ENCODE data around the gene IMMT. TPM values are rescaled to one million over a fixed set of nuclear protein-coding genes. Genes with fewer than 3 reads are reported as not detected.

Gene IMMT
- total and polyA plus RNA-seq, 2 donors (not counting 1 experiment from before 2014, with no cell fraction given): 23.5 to 66.0 TPM

GRCh38 chr2:86136141-86136540, 59.1 kb downstream of the IMMT start:
- Histone ChIP-seq H3K9me3 (ENCODE audit: control extremely low read depth in 1 of 3, control insufficient read depth in 2 of 3, insufficient read depth in 1 of 3, low read length in 2 of 3) (no peaks in the 10 kb centered on the region), H2AFZ (ENCODE audit: insufficient read depth, low read depth, low read length, poor library complexity, severe bottlenecking) (no peak overlapping the region), H3K27me3 (replicated peaks in 1 of 4; ENCODE audit: control extremely low read depth in 1 of 4, control insufficient read depth in 3 of 4, insufficient read depth in 4 of 4, low read length in 3 of 4) (no peaks in the 10 kb centered on the region), H3K9ac (ENCODE audit: low read length) (no peak overlapping the region), H3K27ac (ENCODE audit: low read length in 2 of 2) (no peak overlapping the region), H3K79me2 (ENCODE audit: control insufficient read depth, insufficient read depth, low read length) (no peaks in the 10 kb centered on the region), H3K36me3 (replicated peaks in 1 of 2; ENCODE audit: control extremely low read depth in 1 of 2, control insufficient read depth in 1 of 2, extremely low read depth in 1 of 2, insufficient read depth in 2 of 2, low read length in 1 of 2) (peaks cover 17 to 92% of the 10 kb centered on the region in 2 experiments), H3K4me2 (replicated peaks; ENCODE audit: low read depth, low read length, poor library complexity, severe bottlenecking) (no peak overlapping the region), H4K20me1 (ENCODE audit: control insufficient read depth, insufficient read depth, low read length, poor library complexity, severe bottlenecking) (no peaks in the 10 kb centered on the region), H3K4me3 (ENCODE audit: control extremely low read depth in 1 of 5, extremely low read depth in 1 of 5, insufficient read depth in 1 of 5, low read depth in 2 of 5, low read length in 4 of 5) (no peak overlapping the region), H3K4me1 (ENCODE audit: control insufficient read depth in 2 of 2, insufficient read depth in 2 of 2, low read length in 2 of 2) (no peaks in the 10 kb centered on the region)
- 91% methylated on average over 2 of the region's 2 CpGs for WGBS (ENCODE audit: insufficient coverage)
- H3K9me3 Mint-ChIP-seq (ENCODE audit: insufficient read depth): no peaks in the 10 kb centered on the region
- POLR2A ChIA-PET: no interaction called here
- DNase-seq (no peak), ATAC-seq (ENCODE audit: low read depth) (no peak)
- CTCF ChIA-PET: no interaction called here
- no peak overlapping the region for H3K27ac Mint-ChIP-seq
- H3K4me1 Mint-ChIP-seq: no peaks in the 10 kb centered on the region
- intact Hi-C loops (cut with micrococcal nuclease): no loop called here
- no peaks in the 10 kb centered on the region for H3K27me3 Mint-ChIP-seq
- no peak overlapping the region for H3K4me3 Mint-ChIP-seq
- TF ChIP-seq CTCF (IDR thresholded peaks at IDR 0.05): no peak
- TF ChIP-seq EZH2 (IDR thresholded peaks at IDR 0.05; ENCODE audit: borderline replicate concordance, insufficient read depth, low read depth, low read length, poor library complexity, severe bottlenecking): no peak

- no peak for TF ChIP-seq EZH2 (IDR thresholded peaks at IDR 0.05; ENCODE audit: borderline replicate concordance, insufficient read depth, low read depth, low read length, poor library complexity, severe bottlenecking)
- no peak for TF ChIP-seq CTCF (IDR thresholded peaks at IDR 0.05)
- H3K4me1 ChIP-seq (ENCODE audit: control insufficient read depth in 2 of 2, insufficient read depth in 2 of 2, low read length in 2 of 2): no peaks in the 10 kb centered on the region
- Mint-ChIP-seq H3K9me3 (ENCODE audit: insufficient read depth) (no peaks in the 10 kb centered on the region), H3K4me1 (no peaks in the 10 kb centered on the region), H3K27me3 (no peaks in the 10 kb centered on the region), H3K4me3 (no peak overlapping the region), H3K27ac (no peak overlapping the region)
- ChIA-PET POLR2A (no interaction called here), CTCF (no interaction called here)
- no peaks in the 10 kb centered on the region for H4K20me1 ChIP-seq (ENCODE audit: control insufficient read depth, insufficient read depth, low read length, poor library complexity, severe bottlenecking)
- H3K27me3 ChIP-seq (replicated peaks in 1 of 4; ENCODE audit: control extremely low read depth in 1 of 4, control insufficient read depth in 3 of 4, insufficient read depth in 4 of 4, low read length in 3 of 4): no peaks in the 10 kb centered on the region
- DNase-seq (no peak), ATAC-seq (ENCODE audit: low read depth) (no peak)
- H3K4me3 ChIP-seq (ENCODE audit: control extremely low read depth in 1 of 5, extremely low read depth in 1 of 5, insufficient read depth in 1 of 5, low read depth in 2 of 5, low read length in 4 of 5): no peak overlapping the region
- WGBS (ENCODE audit: insufficient coverage): 91% methylated on average over 3 of the region's 5 CpGs
- no peaks in the 10 kb centered on the region for H3K79me2 ChIP-seq (ENCODE audit: control insufficient read depth, insufficient read depth, low read length)
- H3K36me3 ChIP-seq (replicated peaks in 1 of 2; ENCODE audit: control extremely low read depth in 1 of 2, control insufficient read depth in 1 of 2, extremely low read depth in 1 of 2, insufficient read depth in 2 of 2, low read length in 1 of 2): peaks cover 20 to 92% of the 10 kb centered on the region in 2 experiments
- no peak overlapping the region for H2AFZ ChIP-seq (ENCODE audit: insufficient read depth, low read depth, low read length, poor library complexity, severe bottlenecking)
- no peak overlapping the region for H3K4me2 ChIP-seq (replicated peaks; ENCODE audit: low read depth, low read length, poor library complexity, severe bottlenecking)
- H3K9ac ChIP-seq (ENCODE audit: low read length): no peak overlapping the region
- H3K27ac ChIP-seq (ENCODE audit: low read length in 2 of 2): no peak overlapping the region
- intact Hi-C loops (cut with micrococcal nuclease): no loop called here
- no peaks in the 10 kb centered on the region for H3K9me3 ChIP-seq (ENCODE audit: control extremely low read depth in 1 of 3, control insufficient read depth in 2 of 3, insufficient read depth in 1 of 3, low read length in 2 of 3)
Observed at GRCh38 chr2:86135653-86136052, 59.6 kb downstream of the IMMT start.

Data from B cell (primary cell).